ENCODE measurements around the gene COA6. TPM values are rescaled to one million over a fixed set of nuclear protein-coding genes. Genes with fewer than 3 reads are reported as not detected.

COA6 gene
- total and polyA plus RNA-seq, 2 of the 13 experiments (the other 11 are each of a cell fraction or from before 2014, with no cell fraction given) = 32.4 to 104 TPM

DNA sequence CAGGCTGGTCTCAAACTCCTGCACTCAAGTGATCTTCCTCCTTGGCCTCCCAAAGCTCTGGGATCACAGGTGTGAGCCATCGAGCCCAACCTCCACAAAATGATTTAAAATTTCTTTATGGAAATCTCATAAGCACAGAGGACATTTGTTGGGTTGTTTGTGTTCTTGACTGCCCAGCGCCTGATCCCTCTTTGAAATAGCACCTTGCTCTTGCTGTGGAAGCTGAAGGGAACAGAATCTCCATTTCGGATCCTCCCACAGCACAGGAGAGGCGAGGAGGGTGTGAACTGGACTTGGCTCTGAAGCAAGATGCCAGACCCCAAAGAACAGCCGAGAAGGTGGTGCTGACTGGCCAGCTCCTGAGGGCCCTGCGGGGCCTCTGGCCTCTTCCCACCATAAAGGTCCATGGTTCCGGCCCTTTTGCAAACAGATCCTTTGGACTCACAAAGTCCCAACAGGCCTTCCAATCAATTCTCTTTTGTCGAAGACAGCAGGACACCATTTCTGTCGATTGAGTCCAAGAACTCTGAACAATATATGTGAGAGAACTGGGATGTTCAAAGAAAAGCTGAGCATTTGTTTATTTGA, 45.6 kb upstream of the COA6 start (continued):
- peak; percentile 64; the same call in 1 of the 2 replicates for TF ChIP-seq SOX13 (IDR thresholded peaks at IDR 0.05)
- TF ChIP-seq SOX13 (CRISPR knock-in tag; conservative IDR thresholded peaks at IDR 0.05 in 1 of 2, IDR thresholded peaks at IDR 0.05 in 1 of 2) = peak in 1 of 2 experiments; percentile 82; a peak in 2 of 4 replicates
- TF ChIP-seq TBL1XR1 (IDR thresholded peaks at IDR 0.05; ENCODE audit: borderline replicate concordance, low read length, partially characterized antibody) = no peak
- TF ChIP-seq, protein P1, sequence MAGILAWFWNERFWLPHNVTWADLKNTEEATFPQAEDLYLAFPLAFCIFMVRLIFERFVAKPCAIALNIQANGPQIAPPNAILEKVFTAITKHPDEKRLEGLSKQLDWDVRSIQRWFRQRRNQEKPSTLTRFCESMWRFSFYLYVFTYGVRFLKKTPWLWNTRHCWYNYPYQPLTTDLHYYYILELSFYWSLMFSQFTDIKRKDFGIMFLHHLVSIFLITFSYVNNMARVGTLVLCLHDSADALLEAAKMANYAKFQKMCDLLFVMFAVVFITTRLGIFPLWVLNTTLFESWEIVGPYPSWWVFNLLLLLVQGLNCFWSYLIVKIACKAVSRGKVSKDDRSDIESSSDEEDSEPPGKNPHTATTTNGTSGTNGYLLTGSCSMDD (CRISPR knock-in tag; IDR thresholded peaks at IDR 0.05) = no peak
- 0 out of 2 replicates have a peak, but pooled peaks have one; percentile 64 for TF ChIP-seq ZMYM2 (CRISPR knock-in tag; IDR thresholded peaks at IDR 0.05)
- no peak for TF ChIP-seq TCF7L2 (IDR thresholded peaks at IDR 0.05; ENCODE audit: low read depth, low read length)
- TF ChIP-seq EP300 (IDR thresholded peaks at IDR 0.05; ENCODE audit: low read depth in 2 of 2, low read length in 2 of 2) = peak in 1 of 2 experiments; percentile 88; a peak in 2 of 4 replicates
- TF ChIP-seq EP300 (CRISPR knock-in tag; IDR thresholded peaks at IDR 0.05; ENCODE audit: borderline replicate concordance) = peak; percentile 69; the same call in 1 of the 2 replicates
- no peak for TF ChIP-seq SRSF9 (IDR thresholded peaks at IDR 0.05; ENCODE audit: borderline replicate concordance, insufficient read depth, low read depth, low read length, poor library complexity, severe bottlenecking)
- TF ChIP-seq, protein P2, sequence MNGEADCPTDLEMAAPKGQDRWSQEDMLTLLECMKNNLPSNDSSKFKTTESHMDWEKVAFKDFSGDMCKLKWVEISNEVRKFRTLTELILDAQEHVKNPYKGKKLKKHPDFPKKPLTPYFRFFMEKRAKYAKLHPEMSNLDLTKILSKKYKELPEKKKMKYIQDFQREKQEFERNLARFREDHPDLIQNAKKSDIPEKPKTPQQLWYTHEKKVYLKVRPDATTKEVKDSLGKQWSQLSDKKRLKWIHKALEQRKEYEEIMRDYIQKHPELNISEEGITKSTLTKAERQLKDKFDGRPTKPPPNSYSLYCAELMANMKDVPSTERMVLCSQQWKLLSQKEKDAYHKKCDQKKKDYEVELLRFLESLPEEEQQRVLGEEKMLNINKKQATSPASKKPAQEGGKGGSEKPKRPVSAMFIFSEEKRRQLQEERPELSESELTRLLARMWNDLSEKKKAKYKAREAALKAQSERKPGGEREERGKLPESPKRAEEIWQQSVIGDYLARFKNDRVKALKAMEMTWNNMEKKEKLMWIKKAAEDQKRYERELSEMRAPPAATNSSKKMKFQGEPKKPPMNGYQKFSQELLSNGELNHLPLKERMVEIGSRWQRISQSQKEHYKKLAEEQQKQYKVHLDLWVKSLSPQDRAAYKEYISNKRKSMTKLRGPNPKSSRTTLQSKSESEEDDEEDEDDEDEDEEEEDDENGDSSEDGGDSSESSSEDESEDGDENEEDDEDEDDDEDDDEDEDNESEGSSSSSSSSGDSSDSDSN (CRISPR knock-in tag; IDR thresholded peaks at IDR 0.05) = peak; percentile 46; the same call in 1 of the 2 replicates
- TF ChIP-seq NFRKB (IDR thresholded peaks at IDR 0.05) = no peak
- TF ChIP-seq ZNF101 (CRISPR knock-in tag; IDR thresholded peaks at IDR 0.05; ENCODE audit: borderline replicate concordance, low read depth) = no peak
- TF ChIP-seq RELA (CRISPR knock-in tag; IDR thresholded peaks at IDR 0.05) = no peak
- peak; percentile 50; the same call in 1 of the 2 replicates for TF ChIP-seq ZNF564 (CRISPR knock-in tag; IDR thresholded peaks at IDR 0.05)
- TF ChIP-seq, protein P3, sequence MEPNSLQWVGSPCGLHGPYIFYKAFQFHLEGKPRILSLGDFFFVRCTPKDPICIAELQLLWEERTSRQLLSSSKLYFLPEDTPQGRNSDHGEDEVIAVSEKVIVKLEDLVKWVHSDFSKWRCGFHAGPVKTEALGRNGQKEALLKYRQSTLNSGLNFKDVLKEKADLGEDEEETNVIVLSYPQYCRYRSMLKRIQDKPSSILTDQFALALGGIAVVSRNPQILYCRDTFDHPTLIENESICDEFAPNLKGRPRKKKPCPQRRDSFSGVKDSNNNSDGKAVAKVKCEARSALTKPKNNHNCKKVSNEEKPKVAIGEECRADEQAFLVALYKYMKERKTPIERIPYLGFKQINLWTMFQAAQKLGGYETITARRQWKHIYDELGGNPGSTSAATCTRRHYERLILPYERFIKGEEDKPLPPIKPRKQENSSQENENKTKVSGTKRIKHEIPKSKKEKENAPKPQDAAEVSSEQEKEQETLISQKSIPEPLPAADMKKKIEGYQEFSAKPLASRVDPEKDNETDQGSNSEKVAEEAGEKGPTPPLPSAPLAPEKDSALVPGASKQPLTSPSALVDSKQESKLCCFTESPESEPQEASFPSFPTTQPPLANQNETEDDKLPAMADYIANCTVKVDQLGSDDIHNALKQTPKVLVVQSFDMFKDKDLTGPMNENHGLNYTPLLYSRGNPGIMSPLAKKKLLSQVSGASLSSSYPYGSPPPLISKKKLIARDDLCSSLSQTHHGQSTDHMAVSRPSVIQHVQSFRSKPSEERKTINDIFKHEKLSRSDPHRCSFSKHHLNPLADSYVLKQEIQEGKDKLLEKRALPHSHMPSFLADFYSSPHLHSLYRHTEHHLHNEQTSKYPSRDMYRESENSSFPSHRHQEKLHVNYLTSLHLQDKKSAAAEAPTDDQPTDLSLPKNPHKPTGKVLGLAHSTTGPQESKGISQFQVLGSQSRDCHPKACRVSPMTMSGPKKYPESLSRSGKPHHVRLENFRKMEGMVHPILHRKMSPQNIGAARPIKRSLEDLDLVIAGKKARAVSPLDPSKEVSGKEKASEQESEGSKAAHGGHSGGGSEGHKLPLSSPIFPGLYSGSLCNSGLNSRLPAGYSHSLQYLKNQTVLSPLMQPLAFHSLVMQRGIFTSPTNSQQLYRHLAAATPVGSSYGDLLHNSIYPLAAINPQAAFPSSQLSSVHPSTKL (CRISPR knock-in tag; IDR thresholded peaks at IDR 0.05) = peak; percentile 83
- TF ChIP-seq, protein P4, sequence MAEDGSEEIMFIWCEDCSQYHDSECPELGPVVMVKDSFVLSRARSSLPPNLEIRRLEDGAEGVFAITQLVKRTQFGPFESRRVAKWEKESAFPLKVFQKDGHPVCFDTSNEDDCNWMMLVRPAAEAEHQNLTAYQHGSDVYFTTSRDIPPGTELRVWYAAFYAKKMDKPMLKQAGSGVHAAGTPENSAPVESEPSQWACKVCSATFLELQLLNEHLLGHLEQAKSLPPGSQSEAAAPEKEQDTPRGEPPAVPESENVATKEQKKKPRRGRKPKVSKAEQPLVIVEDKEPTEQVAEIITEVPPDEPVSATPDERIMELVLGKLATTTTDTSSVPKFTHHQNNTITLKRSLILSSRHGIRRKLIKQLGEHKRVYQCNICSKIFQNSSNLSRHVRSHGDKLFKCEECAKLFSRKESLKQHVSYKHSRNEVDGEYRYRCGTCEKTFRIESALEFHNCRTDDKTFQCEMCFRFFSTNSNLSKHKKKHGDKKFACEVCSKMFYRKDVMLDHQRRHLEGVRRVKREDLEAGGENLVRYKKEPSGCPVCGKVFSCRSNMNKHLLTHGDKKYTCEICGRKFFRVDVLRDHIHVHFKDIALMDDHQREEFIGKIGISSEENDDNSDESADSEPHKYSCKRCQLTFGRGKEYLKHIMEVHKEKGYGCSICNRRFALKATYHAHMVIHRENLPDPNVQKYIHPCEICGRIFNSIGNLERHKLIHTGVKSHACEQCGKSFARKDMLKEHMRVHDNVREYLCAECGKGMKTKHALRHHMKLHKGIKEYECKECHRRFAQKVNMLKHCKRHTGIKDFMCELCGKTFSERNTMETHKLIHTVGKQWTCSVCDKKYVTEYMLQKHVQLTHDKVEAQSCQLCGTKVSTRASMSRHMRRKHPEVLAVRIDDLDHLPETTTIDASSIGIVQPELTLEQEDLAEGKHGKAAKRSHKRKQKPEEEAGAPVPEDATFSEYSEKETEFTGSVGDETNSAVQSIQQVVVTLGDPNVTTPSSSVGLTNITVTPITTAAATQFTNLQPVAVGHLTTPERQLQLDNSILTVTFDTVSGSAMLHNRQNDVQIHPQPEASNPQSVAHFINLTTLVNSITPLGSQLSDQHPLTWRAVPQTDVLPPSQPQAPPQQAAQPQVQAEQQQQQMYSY (CRISPR knock-in tag; IDR thresholded peaks at IDR 0.05) = 0 out of 2 replicates have a peak, but pooled peaks have one; percentile 39
- no peak for TF ChIP-seq HNRNPL (IDR thresholded peaks at IDR 0.05; ENCODE audit: low read depth, low read length)
- no peak for TF ChIP-seq ZNF878 (CRISPR knock-in tag; IDR thresholded peaks at IDR 0.05)

Data from HepG2 (cell line).